Measurements from ENCODE around the gene NEUROD2.
"Not testable (repeated sequence)": the region's sequence is repeated elsewhere in the genome, so short reads cannot be mapped to it uniquely, and the experiment has no call there.

Gene NEUROD2

DNA sequence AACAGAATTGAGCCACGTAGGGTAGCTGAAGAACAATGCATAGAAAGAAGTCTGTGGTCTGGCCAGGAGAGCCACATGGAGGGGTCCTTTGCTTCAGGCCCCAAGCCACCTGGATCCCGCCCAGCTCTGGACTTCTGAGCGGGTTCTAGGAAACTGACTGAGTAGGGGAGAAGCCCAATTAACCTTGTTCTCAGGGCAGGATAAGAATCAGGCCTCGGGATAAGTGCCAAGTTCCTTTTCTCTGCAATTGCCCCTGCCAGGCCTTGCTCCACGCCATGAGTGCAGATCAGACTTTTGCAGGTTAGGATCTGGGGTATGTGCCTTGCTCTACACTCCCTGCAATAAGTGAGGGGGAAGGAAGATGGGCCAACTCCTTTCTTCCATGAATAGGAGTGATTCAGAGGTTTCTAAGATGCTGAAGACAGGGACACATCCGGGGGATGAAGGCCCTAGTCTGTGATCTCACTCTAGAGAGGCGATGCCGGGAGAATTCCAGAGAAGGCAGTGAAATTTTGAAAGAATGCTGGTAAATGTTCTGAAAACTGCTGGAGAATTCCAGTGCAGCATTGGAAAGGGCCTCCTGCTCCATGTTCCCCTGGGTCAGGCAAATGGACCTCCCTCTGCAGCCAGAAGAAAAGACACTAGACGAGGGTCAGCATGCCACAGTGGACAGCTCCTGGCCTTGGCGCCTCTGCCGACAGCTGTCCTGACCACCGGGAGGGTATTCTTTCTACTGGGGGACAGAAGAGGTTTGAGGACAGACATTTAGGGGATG lies 5.8 kb downstream of the NEUROD2 start:
- no peak for DNase-seq

DNA sequence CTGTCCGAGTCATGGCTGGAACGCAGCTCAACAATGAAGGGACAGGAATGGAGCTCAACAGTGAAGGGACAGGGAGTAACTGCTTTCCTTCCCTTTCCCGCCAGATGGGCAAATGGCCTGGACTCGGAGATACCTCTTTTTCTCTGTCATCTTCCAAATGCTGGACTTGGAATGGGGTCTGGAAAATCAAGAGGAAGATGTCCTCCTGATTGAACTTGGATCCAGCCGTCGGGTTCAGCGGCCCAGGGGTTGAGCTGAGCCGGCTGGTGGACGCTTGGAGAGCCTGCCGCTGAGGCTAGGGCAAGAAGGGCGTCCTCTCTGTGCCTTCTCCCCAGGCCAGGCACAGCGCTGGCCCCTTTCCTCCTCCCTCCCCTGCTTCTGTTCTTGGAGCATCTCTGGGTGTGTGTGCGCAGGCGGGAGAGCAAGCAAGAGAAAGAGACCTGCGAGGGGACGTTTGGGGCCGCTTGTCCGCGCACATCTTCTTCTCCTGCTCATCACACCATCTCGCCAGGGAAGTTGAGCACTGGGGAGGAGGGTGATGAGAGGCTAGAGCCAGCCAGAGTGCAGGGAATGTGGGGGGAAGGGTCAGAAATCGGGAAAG lies 6.6 kb downstream of the NEUROD2 start:
- DNase-seq, result no peak

DNA sequence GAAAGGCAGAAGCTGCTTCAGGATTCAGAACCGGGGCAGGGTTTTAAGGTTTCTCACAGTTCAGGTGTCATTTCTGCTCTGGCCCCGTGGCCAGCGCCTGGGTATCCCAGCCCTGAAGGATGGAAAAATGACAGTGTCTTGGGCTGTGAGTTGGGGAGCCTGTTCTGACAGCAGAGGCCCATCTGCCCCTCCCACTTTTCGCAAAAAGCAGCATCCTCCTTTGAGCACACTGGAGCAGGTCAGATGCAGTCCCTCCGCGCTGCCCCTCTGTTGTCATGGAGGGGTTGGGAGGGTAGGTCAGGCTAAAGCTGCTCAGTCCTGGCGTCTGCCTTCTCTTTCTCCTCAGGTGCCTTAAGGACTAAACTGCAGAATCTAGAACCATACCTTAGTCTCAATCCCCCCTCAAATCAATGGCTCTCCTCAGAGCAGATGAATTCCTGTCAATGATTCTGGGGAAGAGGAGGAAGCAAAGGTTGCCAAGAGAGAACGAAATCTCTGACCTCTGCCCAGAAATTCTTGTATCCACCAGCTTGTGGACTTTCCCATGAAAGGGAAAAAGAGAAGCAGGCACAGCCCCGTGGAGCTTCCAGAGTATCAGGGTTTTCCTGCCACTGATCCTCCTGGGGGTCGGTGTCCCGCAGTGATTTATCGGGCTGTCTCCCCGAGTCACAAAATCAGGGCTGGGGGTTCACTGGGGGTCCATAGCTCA lies 7.3 kb downstream of the NEUROD2 start:
- no peak for DNase-seq

DNA sequence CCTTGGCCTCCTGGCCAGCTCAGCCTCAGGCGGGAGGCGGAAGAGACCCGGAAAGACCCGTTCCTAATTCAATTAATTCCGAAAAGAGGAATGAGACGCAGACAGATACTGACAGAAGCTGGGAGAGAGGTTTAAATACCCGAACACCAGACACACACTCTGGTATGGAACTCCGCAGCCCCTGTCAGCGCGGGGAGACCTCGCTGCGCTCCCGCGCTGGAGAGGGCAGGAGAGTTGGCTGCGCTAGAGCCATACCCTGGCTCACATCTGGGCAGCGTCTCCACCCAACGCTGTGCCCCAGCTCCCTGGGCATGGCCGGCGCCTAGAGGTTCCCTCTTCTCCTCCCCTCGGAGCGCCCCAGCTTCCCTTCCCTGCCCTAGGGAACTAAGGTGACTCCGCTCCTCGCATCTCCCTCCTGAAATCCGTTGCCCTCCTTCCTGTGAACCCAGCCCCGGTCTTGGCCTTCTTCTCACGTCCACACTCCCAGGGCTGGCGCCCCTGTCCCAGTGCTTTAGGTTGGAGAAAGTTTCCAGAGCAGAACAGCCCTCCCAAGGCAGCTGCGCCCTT lies 8.0 kb downstream of the NEUROD2 start:
- no peak for DNase-seq

DNA sequence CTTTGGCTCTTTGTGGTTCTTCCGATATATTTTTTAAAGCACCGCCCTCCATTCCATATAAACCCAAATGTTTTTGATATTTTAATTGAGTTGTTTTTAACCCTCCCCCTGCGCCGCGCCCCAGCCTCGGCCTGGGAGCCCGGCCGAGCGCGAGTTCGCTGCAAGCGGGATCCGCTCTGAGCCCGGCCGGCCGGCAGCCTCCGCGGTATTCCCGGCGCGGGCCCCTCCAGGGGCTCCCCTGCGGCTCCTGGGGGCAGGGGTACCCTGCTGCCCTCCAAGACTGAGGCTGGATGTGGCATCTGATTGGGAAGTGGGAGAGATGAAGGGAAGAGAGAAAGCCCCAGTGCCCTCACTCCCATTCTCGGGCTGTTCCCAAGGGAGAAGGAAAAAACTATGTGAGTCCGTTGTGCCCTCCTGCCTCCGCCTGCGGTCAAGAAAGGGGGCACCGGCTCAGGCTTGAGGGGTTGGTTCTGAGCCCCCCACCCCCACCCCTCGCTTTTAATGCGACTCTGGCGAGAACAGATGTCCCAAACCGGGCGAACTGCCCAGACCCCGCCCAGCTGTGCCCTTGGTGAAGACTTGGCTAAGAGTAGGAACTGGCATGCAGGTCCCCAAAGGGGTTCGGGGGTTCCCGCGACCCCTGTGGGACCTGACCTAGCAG lies 8.6 kb downstream of the NEUROD2 start:
- DNase-seq, result no peak

DNA sequence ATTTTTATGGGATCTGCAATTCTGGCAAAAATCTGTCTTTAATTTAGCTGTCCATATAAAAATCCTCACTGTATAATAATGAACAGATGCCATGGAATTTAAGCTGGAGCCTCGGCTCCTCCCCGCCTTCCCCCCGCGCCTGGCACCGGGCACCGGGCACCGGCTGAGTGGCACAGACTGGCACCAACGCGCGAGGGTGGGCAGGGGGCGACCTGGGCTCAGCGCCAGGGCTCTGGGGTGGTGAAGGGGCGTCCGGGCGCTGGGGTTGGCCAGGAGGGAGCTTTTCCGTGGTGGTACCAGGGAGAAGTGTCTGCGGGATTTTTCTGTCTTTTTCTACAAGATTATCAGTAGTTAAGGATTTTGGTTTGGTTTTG lies 9.1 kb downstream of the NEUROD2 start:
- DNase-seq, result no peak

DNA sequence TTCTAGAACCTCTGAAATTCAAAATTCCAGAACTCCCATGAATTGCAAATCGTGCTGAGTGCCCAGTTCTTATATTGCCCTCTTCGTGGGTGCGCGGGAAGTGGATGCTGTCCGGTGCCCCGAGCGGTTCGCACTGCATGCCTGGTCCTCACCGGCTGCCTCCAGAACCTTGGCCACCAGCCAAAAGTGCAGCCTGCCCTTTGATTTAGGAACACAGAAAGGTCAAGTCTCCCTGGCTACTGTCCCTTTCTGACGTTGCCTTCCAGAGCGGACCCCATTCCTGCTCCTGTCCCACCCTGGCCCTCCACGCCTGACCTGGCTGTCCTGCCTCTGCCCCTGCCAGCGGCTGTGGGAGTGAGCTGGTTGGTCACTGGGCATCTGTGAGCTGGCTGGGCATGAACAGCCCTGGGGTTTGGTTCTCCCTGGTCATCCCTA lies 9.7 kb downstream of the NEUROD2 start:
- no peak for DNase-seq

DNA sequence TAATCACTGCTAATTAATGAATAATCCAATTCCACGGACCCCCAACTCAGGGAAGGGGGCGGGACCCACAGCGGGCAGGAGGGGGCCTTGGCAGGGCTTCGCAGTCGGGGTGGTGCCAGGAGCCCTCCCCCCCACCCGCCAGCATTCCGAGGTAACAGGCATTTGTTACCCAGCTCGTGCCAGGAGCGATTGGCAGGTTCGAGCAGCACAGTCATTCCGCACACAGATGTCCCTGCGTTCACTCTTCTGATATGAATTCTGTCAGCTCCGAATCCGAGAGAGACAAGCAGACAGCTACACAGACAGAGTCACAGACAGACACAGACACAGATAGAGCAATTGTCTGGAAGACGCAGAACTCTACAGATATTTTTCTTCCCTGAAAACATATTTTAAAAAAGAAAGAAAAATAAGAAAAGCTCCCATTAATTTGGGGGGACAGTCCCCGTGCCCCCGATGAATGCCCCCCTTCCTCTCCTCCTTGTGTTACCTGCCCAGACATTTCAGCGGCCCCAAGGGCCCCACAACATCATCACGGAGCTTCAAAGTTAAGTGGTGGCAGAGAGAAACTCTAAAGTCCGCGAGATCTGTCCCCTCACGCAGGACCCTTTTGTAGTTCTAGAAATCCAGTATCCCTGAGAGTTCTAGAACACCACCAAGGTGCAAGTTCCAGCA lies 10.2 kb downstream of the NEUROD2 start:
- DNase-seq, result no peak

DNA sequence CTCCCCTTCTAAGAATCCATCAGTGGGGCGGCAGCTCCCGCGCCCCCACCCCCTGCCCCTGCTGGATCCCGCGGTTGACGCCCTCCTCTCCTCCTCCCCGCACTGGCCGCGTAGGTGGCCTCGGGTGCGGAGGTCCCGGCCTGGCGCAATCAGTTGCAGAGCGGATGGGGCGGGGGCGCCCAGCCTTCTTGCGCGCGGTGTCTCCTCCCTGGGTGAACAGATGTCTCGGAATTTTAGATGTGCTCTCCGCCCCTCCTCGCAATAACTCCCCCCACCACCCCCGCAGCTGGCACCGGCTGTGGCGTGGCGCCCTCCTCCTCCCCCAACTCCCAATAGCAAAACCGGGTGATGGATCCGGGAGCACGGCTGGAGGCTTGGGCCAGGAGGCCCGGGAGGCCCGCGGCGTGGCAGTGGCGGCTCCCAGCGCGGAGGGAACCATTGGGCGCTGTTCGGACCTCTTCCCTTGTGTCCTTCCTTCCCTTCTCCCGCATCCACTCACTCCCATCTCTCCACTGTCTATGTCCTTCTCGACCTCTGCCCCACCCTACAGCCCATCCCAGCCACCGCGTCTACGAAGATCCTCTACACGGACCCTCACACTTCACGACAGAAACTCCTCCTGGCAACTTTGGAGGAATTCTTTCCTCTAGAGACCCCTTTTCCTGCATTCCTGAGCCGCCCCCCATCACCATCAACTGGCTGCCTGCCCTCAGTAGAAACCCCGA lies 11.0 kb downstream of the NEUROD2 start:
- no peak for DNase-seq

DNA sequence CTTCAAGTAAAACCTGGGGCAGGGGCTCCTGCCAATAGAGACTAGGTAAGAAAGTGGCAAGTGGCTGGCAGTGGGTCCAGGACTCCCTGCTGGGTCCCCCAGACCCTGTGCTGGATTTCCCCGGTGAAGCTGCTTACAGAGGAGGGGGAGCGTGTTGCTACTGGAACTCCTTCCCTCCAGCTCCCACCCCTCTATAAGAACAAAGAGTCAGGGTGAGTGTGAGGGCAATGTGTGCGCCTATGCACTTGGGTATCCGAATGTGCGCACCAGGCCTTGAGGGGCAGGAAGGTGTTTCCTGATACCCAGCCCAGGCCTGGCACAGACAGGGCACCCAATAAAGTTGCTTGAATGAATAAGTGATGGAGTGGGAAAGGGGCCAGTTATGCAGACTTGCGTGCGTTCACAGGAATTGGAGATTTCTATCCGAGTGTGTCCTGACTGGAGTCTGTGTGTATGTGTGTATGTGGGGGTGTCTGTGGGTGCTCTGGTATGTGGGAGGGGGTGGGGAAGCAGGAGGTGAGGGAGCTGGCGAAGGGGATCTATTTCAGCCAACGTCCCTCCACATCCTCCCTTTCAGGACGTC lies 11.7 kb downstream of the NEUROD2 start:
- DNase-seq, result no peak

DNA sequence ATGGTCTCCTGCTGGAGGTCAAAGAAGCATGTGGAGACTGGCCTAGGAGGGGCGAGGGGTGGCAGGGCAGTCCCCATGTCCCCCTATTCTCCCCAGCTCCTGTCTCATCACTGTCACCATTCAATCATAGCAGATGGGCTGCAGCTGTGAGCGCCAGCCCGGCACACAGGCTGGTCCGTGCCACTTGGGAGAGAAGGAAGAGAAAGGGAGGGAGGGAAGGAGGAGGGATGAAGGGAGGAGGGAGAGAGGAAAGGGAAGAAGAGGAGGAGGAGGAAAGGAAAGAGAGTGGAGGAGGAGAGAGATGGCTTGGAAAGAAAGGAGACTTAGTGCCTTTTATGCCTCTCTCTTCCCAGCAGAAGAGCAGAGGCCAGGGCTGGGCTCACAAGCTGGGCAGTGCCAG lies 12.4 kb downstream of the NEUROD2 start:
- no peak for DNase-seq

DNA sequence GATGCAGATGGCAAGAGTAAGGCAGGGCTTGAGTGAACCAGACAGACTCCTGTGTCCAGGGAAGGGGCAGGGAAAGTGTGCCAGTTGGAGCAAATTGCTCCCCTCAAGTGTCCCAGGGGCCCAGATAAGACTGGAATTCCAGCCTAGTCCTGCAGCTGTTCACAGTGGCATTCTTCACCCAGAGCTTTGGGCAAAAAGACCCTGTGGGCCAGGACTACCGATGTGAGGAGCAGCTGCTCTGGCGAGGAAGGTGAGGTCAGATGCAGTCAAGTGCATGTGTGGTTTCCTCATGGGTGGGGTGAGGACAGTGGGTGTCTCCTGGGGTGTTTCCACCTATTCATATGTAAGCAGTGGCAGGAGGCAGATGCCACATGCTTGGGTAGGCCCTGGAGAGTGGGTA lies 14.3 kb downstream of the NEUROD2 start:
- DNase-seq, result no peak

DNA sequence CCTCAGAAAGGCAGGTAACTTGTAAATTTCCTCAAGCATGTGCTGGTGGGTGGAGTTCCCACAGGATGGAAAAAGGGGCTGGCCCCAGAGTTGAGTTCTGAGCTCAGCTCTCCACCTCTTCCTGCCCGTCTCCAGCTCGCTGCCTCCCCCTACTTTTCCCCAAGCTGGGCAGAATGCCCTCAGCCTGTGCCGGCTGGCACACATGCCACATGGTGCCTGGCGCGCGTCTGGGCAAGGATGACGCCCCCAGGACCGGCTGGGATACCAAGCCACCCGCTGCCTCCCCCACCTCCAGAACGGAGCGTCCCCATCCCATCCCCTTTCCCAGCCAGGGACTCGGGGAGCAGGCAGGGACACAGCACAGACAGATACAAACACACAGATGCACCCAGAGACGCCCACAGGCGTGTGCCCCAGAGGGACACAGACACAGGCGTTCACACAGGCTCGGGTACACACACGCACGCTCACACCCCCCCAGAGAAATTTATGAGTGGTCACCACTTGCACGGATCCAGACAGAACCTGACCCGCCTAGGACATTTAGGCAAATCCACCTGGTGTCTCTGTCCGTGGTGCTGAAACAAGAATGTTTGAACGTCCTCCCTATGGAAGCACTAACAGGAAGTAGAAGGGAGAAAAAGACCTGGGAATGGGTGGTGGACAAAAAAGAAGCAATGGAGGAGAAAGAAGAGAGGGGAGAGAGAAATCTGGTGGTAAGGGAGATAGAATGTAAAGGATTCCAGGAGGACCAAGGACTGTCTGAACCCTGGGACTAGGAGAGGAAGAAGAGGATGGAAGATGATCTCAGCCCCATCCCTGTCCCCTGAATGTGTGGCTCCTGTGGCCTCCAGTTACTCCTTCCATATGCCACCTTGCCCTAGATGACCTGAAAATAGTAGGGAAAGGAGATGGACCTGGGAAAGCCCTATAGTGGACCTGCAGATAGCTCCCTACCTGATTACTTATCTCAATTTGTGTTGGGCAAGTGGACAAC lies 15.5 kb downstream of the NEUROD2 start:
- DNase-seq, result peak; percentile 64

DNA sequence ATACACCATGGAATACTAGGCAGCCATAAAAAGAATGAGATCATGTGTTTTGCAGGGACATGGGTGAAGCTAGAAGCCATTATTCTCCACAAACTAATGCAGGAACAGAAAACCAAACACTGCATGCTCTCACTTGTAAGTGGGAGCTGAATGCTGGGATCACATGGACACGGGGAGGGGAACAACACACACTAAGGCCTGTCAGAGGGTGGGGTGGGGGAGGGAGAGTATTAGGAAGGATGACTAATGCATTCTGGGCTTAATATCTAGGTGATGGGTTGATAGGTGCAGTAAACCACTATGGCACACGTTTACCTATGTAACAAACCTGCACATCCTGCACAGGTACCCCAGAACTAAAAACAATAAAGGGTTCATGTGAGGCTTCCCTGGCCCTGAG lies 17.5 kb downstream of the NEUROD2 start:
- DNase-seq, result not testable (repeated sequence)

DNA sequence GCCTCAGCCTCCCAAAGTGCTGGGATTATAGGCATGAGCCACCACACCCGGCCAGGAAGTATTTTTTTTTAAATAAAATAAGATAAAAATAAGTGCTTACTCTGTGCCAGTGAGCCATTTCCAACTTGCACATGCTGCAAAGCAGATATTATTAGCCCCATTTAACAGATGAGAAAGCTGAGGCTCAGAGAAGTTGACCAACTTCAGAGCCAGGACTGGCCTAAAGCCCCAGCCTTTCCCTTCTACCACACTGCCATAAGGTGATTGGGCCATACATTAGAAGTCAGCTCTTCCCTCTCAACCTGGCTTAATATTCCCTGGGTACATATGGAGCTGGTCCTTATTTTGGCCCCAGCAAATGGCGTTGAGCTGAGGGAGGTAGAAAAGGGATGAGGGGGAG lies 25.1 kb downstream of the NEUROD2 start:
- no peak for DNase-seq

DNA sequence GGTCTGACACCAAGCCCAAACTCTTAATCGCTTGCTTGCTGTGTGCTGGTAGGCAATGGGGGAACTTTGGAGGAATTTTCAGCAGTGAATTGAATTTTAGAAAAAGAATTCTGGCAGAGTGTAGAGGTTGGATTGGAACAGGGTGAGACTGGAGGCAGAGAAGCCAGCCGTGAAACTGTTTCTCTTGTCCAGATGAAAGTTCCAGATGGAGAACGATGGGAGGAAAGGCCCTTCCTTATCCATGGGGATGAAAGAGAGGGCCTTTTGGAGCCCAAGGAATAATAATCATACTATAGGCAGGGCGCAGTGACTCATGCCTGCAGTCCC lies 26.0 kb downstream of the NEUROD2 start:
- DNase-seq, result no peak

DNA sequence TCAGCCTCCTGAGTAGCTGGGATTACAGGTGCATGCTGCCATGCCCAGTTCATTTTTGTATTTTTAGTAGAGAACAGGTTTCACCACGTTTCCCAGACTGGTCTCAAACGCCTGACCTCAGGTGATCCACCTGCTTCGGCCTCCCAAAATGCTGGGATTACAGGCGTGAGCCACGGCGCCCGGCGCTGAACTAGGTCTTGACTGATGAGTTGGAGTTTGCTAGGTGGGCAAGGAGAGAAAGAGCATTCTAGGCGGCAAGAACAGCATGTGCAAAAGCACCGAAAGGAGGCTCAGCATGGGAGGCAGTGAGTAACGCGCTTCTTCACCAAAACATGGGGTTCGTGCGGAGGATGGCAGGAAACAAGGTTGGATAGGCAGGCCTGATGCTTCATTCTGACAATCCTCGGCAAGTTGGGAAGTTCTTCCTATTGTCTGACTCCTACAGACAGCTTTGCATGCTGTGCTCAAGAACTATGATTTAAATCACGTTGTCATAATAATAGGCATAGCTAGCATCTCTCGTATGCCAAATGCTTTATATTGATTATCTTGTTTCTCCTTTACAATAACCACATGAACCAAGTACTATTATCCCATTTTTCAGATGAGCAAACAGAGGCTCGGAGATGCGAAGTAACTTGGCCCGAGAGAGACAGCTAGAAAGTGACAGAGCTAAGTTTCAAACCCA lies 26.5 kb downstream of the NEUROD2 start:
- DNase-seq, result no peak

DNA sequence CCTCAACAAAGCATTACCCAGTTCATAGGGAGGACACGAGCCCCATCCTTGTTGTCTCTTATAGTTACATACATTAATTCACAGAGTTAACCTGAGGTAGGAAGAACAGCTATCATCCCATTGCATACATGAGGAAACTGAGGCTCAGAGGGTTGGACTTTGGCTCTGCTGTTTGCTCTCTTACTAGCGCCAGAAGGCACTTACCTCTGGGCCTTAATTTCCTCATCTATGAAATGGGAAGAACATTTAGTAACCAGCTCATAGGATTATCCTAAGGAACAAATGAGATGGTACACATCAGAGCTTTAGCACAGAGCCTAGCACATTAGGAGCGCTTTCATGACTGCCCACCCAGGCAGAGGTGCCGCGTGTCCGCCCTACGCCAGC lies 27.6 kb downstream of the NEUROD2 start:
- DNase-seq, result no peak

DNA sequence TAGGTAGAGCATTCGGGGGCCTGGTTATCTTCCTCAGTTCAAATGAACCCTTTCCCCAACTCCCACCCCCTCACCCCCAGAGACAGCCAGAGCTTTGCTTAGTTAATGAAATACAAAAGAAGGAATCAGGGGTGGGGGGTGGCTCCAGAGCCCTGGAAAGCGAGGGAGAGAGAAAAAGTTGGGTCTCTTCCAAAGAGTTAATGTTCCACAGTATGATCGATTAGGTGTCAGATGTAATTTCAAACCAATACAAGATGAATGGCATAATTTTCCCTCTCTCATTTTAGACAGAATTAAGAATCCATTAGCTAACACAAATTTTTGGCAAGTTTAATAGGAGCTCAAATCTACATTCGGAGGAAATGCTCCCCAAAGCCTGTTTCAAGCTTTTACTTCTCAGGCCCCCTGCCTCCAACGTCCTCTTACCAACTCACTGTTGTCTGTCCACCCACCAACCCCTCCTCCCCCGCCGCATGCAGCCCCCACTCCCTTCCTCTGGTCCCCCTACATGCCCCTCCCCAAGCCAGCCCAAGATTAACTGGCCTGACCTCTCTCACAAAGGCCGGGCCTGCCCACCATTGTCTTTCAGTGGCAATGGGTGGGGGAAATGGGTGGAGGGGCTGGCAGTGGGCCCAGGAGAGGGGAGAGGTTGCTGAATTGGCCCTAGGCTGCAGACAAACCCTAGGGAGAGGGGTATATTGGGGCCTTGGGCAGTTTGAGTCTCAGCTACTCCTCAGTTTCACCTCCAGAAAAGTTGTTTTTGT lies 28.2 kb downstream of the NEUROD2 start:
- no peak for DNase-seq
